Measurements from ENCODE around the gene JAKMIP3. TPM values are rescaled to one million over a fixed set of nuclear protein-coding genes. Genes with fewer than 3 reads are reported as not detected.

The JAKMIP3 gene
- total RNA-seq, 1 experiment from 2014 or later: 0.07 TPM

Other genes starting within 250 kb of the JAKMIP3 start
- 30.7 and 32.9 TPM in 2 replicates for gene PPP2R2D, start 164.9 kb upstream of the JAKMIP3 start, total RNA-seq (2014; rRNA removed; shearing (Covaris generic); ENCODE audit: low replicate concordance)
- not detected in 2 replicates for gene BNIP3, start 84.0 kb upstream of the JAKMIP3 start, total RNA-seq (2014; rRNA removed; shearing (Covaris generic); ENCODE audit: low replicate concordance)
- 0.11 TPM in 1 of 2 replicates, not detected in the other for gene DPYSL4, start 121.0 kb downstream of the JAKMIP3 start, total RNA-seq (2014; rRNA removed; shearing (Covaris generic); ENCODE audit: low replicate concordance)
- 8.4 and 20.7 TPM in 2 replicates for gene STK32C, start 242.0 kb downstream of the JAKMIP3 start, total RNA-seq (2014; rRNA removed; shearing (Covaris generic); ENCODE audit: low replicate concordance)

All from Karpas-422 (cell line).